Body of pancreas (tissue), 4 donors: Measurements from ENCODE around the gene ME3.

Source experiments
- POLR2A ChIP-seq, 3 donors: fragments of 450-650 bp; IDR thresholded peaks; one replicate each; pipeline ENCODE4 v1.6.1; 2016; ENCODE audit warnings: antibody characterized with exemption in 3 of 3, mild to moderate bottlenecking in 2 of 3
- TF ChIP-seq, protein P1 (sequence below), 7 experiments: fragments of 450-650 bp in 4 of 7; fragments of 200-600 bp in 3 of 7; sonication (generic) in 3 of 7; IDR thresholded peaks; one replicate each; pipeline ENCODE4 v1.5.1; 2016 to 2019; ENCODE audit warnings: antibody characterized with exemption in 7 of 7

DNA sequence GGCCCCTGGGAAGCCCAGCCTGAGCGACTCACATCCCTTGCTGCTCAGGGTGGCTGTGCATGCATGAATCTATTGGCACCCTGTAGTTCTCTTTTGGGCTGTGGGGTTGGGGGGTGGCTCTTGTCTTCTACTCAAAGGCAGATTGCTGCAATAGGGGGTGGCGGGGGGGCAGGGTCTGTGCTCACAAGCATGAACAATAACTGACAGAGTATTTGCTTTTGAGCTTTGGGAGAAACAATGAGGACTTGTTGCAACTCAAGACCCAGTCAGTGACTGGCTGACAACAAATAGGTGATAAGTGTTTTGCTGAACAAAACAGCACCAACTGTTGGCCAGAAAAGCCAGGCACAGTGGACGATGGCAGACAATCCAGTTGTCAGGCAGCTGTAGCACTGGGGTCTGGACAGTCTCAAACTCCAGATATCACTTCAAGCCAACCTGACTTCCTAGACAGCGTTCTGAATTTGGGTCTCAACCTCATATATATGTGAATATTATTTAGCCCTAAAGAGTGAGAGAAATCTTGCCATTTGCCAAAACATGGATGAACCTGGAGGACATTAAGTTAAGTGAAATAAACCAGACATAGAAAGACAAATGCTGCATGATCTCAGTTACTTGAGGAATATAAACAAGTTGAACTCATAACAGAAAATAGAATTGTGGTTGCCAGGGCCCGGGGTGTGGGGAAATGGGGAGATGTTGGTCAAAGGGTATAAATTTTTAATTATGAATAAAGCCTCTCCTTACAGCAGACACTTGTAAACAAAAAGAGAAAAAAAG lies 61.7 kb downstream of the ME3 start:
- TF ChIP-seq, protein P1, sequence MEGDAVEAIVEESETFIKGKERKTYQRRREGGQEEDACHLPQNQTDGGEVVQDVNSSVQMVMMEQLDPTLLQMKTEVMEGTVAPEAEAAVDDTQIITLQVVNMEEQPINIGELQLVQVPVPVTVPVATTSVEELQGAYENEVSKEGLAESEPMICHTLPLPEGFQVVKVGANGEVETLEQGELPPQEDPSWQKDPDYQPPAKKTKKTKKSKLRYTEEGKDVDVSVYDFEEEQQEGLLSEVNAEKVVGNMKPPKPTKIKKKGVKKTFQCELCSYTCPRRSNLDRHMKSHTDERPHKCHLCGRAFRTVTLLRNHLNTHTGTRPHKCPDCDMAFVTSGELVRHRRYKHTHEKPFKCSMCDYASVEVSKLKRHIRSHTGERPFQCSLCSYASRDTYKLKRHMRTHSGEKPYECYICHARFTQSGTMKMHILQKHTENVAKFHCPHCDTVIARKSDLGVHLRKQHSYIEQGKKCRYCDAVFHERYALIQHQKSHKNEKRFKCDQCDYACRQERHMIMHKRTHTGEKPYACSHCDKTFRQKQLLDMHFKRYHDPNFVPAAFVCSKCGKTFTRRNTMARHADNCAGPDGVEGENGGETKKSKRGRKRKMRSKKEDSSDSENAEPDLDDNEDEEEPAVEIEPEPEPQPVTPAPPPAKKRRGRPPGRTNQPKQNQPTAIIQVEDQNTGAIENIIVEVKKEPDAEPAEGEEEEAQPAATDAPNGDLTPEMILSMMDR (IDR thresholded peaks at IDR 0.05), result no peak
- no peak for TF ChIP-seq POLR2A (IDR thresholded peaks at IDR 0.05)
